ENCODE data around the gene PTPRM. TPM values are rescaled to one million over a fixed set of nuclear protein-coding genes. Genes with fewer than 3 reads are reported as not detected.

The PTPRM gene
- 68.7 and 70.0 TPM in 2 replicates for total RNA-seq

GRCh38 chr18:7566567-7567473, at the start of gene PTPRM:
TSS of gene PTPRM (plus strand) at chr18:7567316. CDS start at chr18:7567819, 503 bp downstream.

Small RNA genes within 50 kb of the gene (small RNA-seq; reads per million reads assigned to genes)
- not detected for gene AP001094.1
- gene RF00012, result not detected

Measured in subcutaneous preadipocyte (primary cell).